ENCODE measurements around the gene SERPINB4. TPM values are rescaled to one million over a fixed set of nuclear protein-coding genes. Genes with fewer than 3 reads are reported as not detected.

Gene SERPINB4
- total and polyA plus RNA-seq, 12 donors: not detected

- WGBS, 4 donors: 0 to 34% (median 17%) methylated on average over 1 of the region's 1 CpG
- DNase-seq: no peak
- H3K4me3 ChIP-seq: no peak overlapping the region
- no peak for TF ChIP-seq CTCF (IDR thresholded peaks at IDR 0.05)
- no peaks in the 10 kb centered on the region for H3K9me3 ChIP-seq (replicated peaks in 1 of 3)
- no peaks in the 10 kb centered on the region for H3K36me3 ChIP-seq (replicated peaks in 1 of 2)
- no peaks in the 10 kb centered on the region for H3K27me3 ChIP-seq
- H3K27ac ChIP-seq: no peak overlapping the region
- H3K4me1 ChIP-seq (replicated peaks in 1 of 2): no peaks in the 10 kb centered on the region
- intact Hi-C loops (cut with DNase I): no loop called here
Observed at GRCh38 chr18:63603772-63604171, 40.3 kb downstream of the SERPINB4 start.

- Histone ChIP-seq H3K9me3 (replicated peaks in 1 of 3) (no peaks in the 10 kb centered on the region), H3K27ac (no peak overlapping the region), H3K36me3 (replicated peaks in 1 of 2) (no peaks in the 10 kb centered on the region), H3K27me3 (no peaks in the 10 kb centered on the region), H3K4me3 (no peak overlapping the region), H3K4me1 (replicated peaks in 1 of 2) (no peaks in the 10 kb centered on the region)
- DNase-seq: no peak
- intact Hi-C loops (cut with DNase I): no loop called here
- 37 to 45% (median 40%) methylated on average over 1 of the region's 1 CpG for WGBS, 4 donors
- TF ChIP-seq CTCF (IDR thresholded peaks at IDR 0.05): no peak
- no peak for TF ChIP-seq POLR2A (IDR thresholded peaks at IDR 0.05)
Observed at GRCh38 chr18:63603355-63603754, 40.7 kb downstream of the SERPINB4 start.

GRCh38 chr18:63596964-63597363 is 47.1 kb downstream of the SERPINB4 start:
- 73 to 81% (median 76%) methylated on average over 14 of the region's 14 CpGs for WGBS, 4 donors
- Histone ChIP-seq H3K9me3 (replicated peaks in 1 of 3) (no peaks in the 10 kb centered on the region), H3K4me3 (no peak overlapping the region), H3K27ac (no peak overlapping the region), H3K4me1 (replicated peaks in 1 of 2) (no peaks in the 10 kb centered on the region), H3K27me3 (no peaks in the 10 kb centered on the region), H3K36me3 (replicated peaks in 1 of 2) (no peaks in the 10 kb centered on the region)
- no peak for DNase-seq
- TF ChIP-seq POLR2A (IDR thresholded peaks at IDR 0.05) (no peak), CTCF (IDR thresholded peaks at IDR 0.05) (no peak)
- intact Hi-C loops (cut with DNase I): no loop called here

GRCh38 chr18:63592471-63592870 is 51.6 kb downstream of the SERPINB4 start:
- Histone ChIP-seq H3K27me3 (no peaks in the 10 kb centered on the region), H3K9me3 (replicated peaks in 1 of 3) (no peaks in the 10 kb centered on the region), H3K4me1 (replicated peaks in 1 of 2) (no peaks in the 10 kb centered on the region), H3K4me3 (no peak overlapping the region), H3K27ac (no peak overlapping the region), H3K36me3 (replicated peaks in 1 of 2) (no peaks in the 10 kb centered on the region)
- no peak for DNase-seq
- intact Hi-C loops (cut with DNase I): no loop called here
- 50 to 75% (median 61%) methylated on average over 1 of the region's 1 CpG for WGBS, 4 donors
- TF ChIP-seq CTCF (IDR thresholded peaks at IDR 0.05): no peak
- no peak for TF ChIP-seq POLR2A (IDR thresholded peaks at IDR 0.05)
